AG04450 (cell line): ENCODE data around the gene CPLANE2. TPM values are rescaled to one million over a fixed set of nuclear protein-coding genes. Genes with fewer than 3 reads are reported as not detected.

ENCODE experiments used
- CTCF ChIA-PET: fragments of 300-600, 350-600 bp; formaldehyde crosslinking; extraction: SDS; loops from one replicate; lab custom pipeline; 2022; ENCODE audit warnings: antibody characterized with exemption, inconsistent platforms; lab: Charles Lee
- POLR2A ChIA-PET: fragments of 350-600 bp; formaldehyde crosslinking; extraction: SDS; loops from one replicate; lab custom pipeline; 2021; ENCODE audit warnings: antibody characterized with exemption, inconsistent platforms; lab: Yijun Ruan, JAX
- DNase-seq: peaks from one replicate; pipeline ENCODE4 v3.0.0-alpha.2; 2011; ENCODE audit warnings: low read depth, low spot score
- H3K27ac ChIP-seq: one replicate; pipeline ENCODE4 v1.5.1; 2012; ENCODE audit warnings: low read depth, low read length, control low read depth
- H3K27me3 ChIP-seq: one replicate; pipeline ENCODE4 v1.6.0; 2012; ENCODE audit warnings: low read length; ENCODE audit not compliant: control insufficient read depth, insufficient read depth
- H3K4me3 ChIP-seq: 2 replicates; pipeline ENCODE4 v1.5.1; 2011; ENCODE audit warnings: mild to moderate bottlenecking, low read depth, low read length, control low read depth
- H3K9me3 ChIP-seq: 2 replicates; pipeline ENCODE4 v1.5.1; 2012; ENCODE audit warnings: low read length; ENCODE audit not compliant: control insufficient read depth, insufficient read depth
- CTCF ChIP-seq: IDR thresholded peaks from 2 replicates; pipeline ENCODE4 v1.5.1; 2011; ENCODE audit warnings: low read depth, low read length, control low read depth, inconsistent platforms
- polyA plus RNA-seq: library from polyadenylated mRNA; depleted of rRNA; stranded (reverse); fragments of >200 nt; gene quantifications from 2 replicates; pipeline ENCODE4 v1.2.3, GENCODE V29; 2011; rRNA removed
- small RNA-seq: library from RNA; depleted of rRNA; stranded (forward); fragments of <200 nt; gene quantifications from one replicate; pipeline ENCODE3, GENCODE V24; 2012; ENCODE audit warnings: low read depth; ENCODE audit not compliant: insufficient read length

Gene CPLANE2
- polyA plus RNA-seq, 1 experiment = 3.6 TPM

- CTCF ChIA-PET = interaction anchor here (12.1 kb wide), 1 partner anchor 104 kb away, joined by 407 read pairs; the partner anchor contains the start of gene FAM131C
These were observed 53.8 kb downstream of the CPLANE2 start for GRCh38 chr1:16183179-16183578.

GRCh38 chr1:16181887-16182719 is 54.9 kb downstream of the CPLANE2 start:
- peak; percentile 73 for DNase-seq
- POLR2A ChIA-PET = interaction anchor here (0.7 to 1.5 kb wide), 5 partner anchors 9 to 215 kb away, joined by 3 to 7 read pairs (median 4); no protein-coding TSS in a partner anchor
- Histone ChIP-seq H3K27me3 (no peaks in the 10 kb centered on the region), H3K9me3 (no peaks in the 10 kb centered on the region), H3K4me3 (no peak overlapping the region), H3K27ac (peak overlapping the region; percentile 90)
- CTCF ChIA-PET = interaction anchor here (0.5 to 12.1 kb wide), 5 partner anchors 42 to 276 kb away, joined by 3 to 407 read pairs (median 3); partner anchors contain the start of gene FAM131C
- no peak for TF ChIP-seq CTCF

More at GRCh38 chr1:16183179-16183578, 53.8 kb downstream of the CPLANE2 start:
- DNase-seq = no peak
- no peak overlapping the region for H3K27ac ChIP-seq
- POLR2A ChIA-PET = interaction anchor here (0.9 kb wide), 1 partner anchor 19 kb away, joined by 5 read pairs; no protein-coding TSS in a partner anchor
- H3K9me3 ChIP-seq = no peaks in the 10 kb centered on the region
- TF ChIP-seq CTCF = no peak
- no peak overlapping the region for H3K4me3 ChIP-seq
- H3K27me3 ChIP-seq = no peaks in the 10 kb centered on the region

Small RNA genes within 50 kb of the gene (small RNA-seq; reads per million reads assigned to genes)
- gene MT1XP1 = not detected

Other genes with a start within 250 kb of the CPLANE2 start
- gene SRARP, start 232.9 kb downstream of the CPLANE2 start, polyA plus RNA-seq = not detected in 2 replicates
- 3.5 and 5.5 TPM in 2 replicates for gene HSPB7, start 219.1 kb downstream of the CPLANE2 start, polyA plus RNA-seq
- not detected in 2 replicates for gene CLCNKA, start 215.1 kb downstream of the CPLANE2 start, polyA plus RNA-seq
- gene CLCNKB, start 193.4 kb downstream of the CPLANE2 start, polyA plus RNA-seq = 0.17 and 0.21 TPM in 2 replicates
- gene FAM131C, start 163.5 kb downstream of the CPLANE2 start, polyA plus RNA-seq = 0.20 and 0.32 TPM in 2 replicates
- gene EPHA2, start 81.1 kb downstream of the CPLANE2 start, polyA plus RNA-seq = 19.1 and 26.0 TPM in 2 replicates
- 6.7 and 9.5 TPM in 2 replicates for gene ARHGEF19, start 24.5 kb downstream of the CPLANE2 start, polyA plus RNA-seq
- 15.1 and 16.8 TPM in 2 replicates for gene FBXO42, start 115.3 kb upstream of the CPLANE2 start, polyA plus RNA-seq
- 92.0 and 119 TPM in 2 replicates for gene SZRD1, start 130.1 kb upstream of the CPLANE2 start, polyA plus RNA-seq
- gene SPATA21, start 200.2 kb upstream of the CPLANE2 start, polyA plus RNA-seq = 0.04 TPM in 1 of 2 replicates, not detected in the other
- 108 and 111 TPM in 2 replicates for gene NECAP2, start 203.5 kb upstream of the CPLANE2 start, polyA plus RNA-seq